SU-DHL-6 (cell line): ENCODE measurements around the gene SUCNR1.

Source experiments
- H2AFZ ChIP-seq: fragments of 200-600 bp; sonication (generic); 2 replicates; pipeline ENCODE4 v1.6.1; 2014; ENCODE audit warnings: low read depth, mild to moderate bottlenecking, moderate library complexity, mixed read lengths, antibody characterized with exemption, low read length; ENCODE audit not compliant: severe bottlenecking
- H3F3A ChIP-seq: fragments of 200-600 bp; shearing (Covaris generic); 2 replicates; pipeline ENCODE4 v1.6.0; 2016; ENCODE audit warnings: antibody characterized with exemption, mild to moderate bottlenecking; ENCODE audit not compliant: insufficient read depth
- H3K27ac ChIP-seq: fragments of 200-600 bp; sonication (generic); 2 replicates; pipeline ENCODE4 v1.5.1; 2016; ENCODE audit warnings: low read depth, mild to moderate bottlenecking, low read length, moderate library complexity, mixed read lengths
- H3K27me3 ChIP-seq: fragments of 200-600 bp; sonication (generic), shearing (Covaris generic); 2 replicates; pipeline ENCODE4 v1.6.0; 2014; ENCODE audit warnings: mild to moderate bottlenecking, low read length
- H3K36me3 ChIP-seq: fragments of 200-600 bp; sonication (generic); 2 replicates; pipeline ENCODE4 v1.6.1; 2014; ENCODE audit warnings: mild to moderate bottlenecking, low read length, mixed read lengths
- H3K4me2 ChIP-seq: fragments of 300-600, 200-600 bp; shearing (Covaris generic), sonication (generic); 2 replicates; pipeline ENCODE4 v1.6.0; 2014; ENCODE audit warnings: low read length, low read depth, mild to moderate bottlenecking; ENCODE audit not compliant: poor library complexity, severe bottlenecking
- H3K4me3 ChIP-seq: fragments of 200-600 bp; sonication (generic); 2 replicates; pipeline ENCODE4 v1.5.1; 2014; ENCODE audit warnings: antibody characterized with exemption, low read length, mild to moderate bottlenecking, mixed read lengths; ENCODE audit not compliant: insufficient read depth, poor library complexity, severe bottlenecking
- H3K79me2 ChIP-seq: fragments of 200-600 bp; sonication (generic); 2 replicates; pipeline ENCODE4 v1.6.1; 2014; ENCODE audit warnings: mild to moderate bottlenecking, low read length, moderate library complexity; ENCODE audit not compliant: insufficient read depth
- H3K9ac ChIP-seq: fragments of 200-600 bp; sonication (generic); 2 replicates; pipeline ENCODE4 v1.7.0; 2014; ENCODE audit warnings: mild to moderate bottlenecking, low read length
- H3K9me2 ChIP-seq: fragments of 200-600 bp; sonication (generic); replicated peaks from 2 replicates; pipeline ENCODE4 v1.6.1; 2014; ENCODE audit warnings: low read length; ENCODE audit not compliant: insufficient read depth
- H3K9me3 ChIP-seq: fragments of 200-600 bp; sonication (generic); 2 replicates; pipeline ENCODE4 v1.6.1; 2014; ENCODE audit warnings: low read length, mixed read lengths; ENCODE audit not compliant: insufficient read depth
- H4K20me1 ChIP-seq: fragments of 200-600 bp; sonication (generic); 2 replicates; pipeline ENCODE4 v1.6.1; 2014; ENCODE audit warnings: low read depth, mild to moderate bottlenecking, antibody characterized with exemption, low read length, moderate library complexity, mixed read lengths
- CTCF ChIP-seq: fragments of 200-600 bp; sonication (generic); IDR thresholded peaks from one replicate; pipeline ENCODE4 v1.5.1; 2017; ENCODE audit warnings: antibody characterized with exemption, mild to moderate bottlenecking, low read length, moderate library complexity; ENCODE audit not compliant: insufficient read depth, poor library complexity, severe bottlenecking
- EZH2phosphoT487 ChIP-seq: fragments of 200-600 bp; sonication (generic), shearing (Covaris generic); conservative IDR thresholded peaks from 2 replicates; pipeline ENCODE4 v1.6.1; 2018; ENCODE audit warnings: mild to moderate bottlenecking, antibody characterized with exemption, low read length, moderate library complexity, mixed read lengths

The SUCNR1 gene

GRCh38 chr3:151900460-151900859 lies 27.0 kb downstream of the SUCNR1 start:
- Histone ChIP-seq H3K4me2 (no peak overlapping the region), H3K9ac (no peak overlapping the region), H3K27ac (no peak overlapping the region), H4K20me1 (no peaks in the 10 kb centered on the region), H2AFZ (no peak overlapping the region), H3K9me2 (no peaks in the 10 kb centered on the region), H3K36me3 (no peaks in the 10 kb centered on the region), H3K9me3 (no peaks in the 10 kb centered on the region), H3K27me3 (no peaks in the 10 kb centered on the region), H3K4me3 (no peak overlapping the region), H3K79me2 (no peaks in the 10 kb centered on the region), H3F3A (no peaks in the 10 kb centered on the region)
- TF ChIP-seq CTCF (no peak), EZH2phosphoT487 (no peak)

- no peak overlapping the region for H3K4me3 ChIP-seq
- no peaks in the 10 kb centered on the region for H3K9me2 ChIP-seq
- no peaks in the 10 kb centered on the region for H3K9me3 ChIP-seq
- H3K36me3 ChIP-seq: no peaks in the 10 kb centered on the region
- H3F3A ChIP-seq: no peaks in the 10 kb centered on the region
- TF ChIP-seq CTCF: no peak
- no peak for TF ChIP-seq EZH2phosphoT487
- H3K27me3 ChIP-seq: no peaks in the 10 kb centered on the region
- no peaks in the 10 kb centered on the region for H4K20me1 ChIP-seq
- H3K9ac ChIP-seq: no peak overlapping the region
- H2AFZ ChIP-seq: no peak overlapping the region
- H3K79me2 ChIP-seq: no peaks in the 10 kb centered on the region
- H3K4me2 ChIP-seq: no peak overlapping the region
- no peak overlapping the region for H3K27ac ChIP-seq
Measured at GRCh38 chr3:151900884-151901643, 27.6 kb downstream of the SUCNR1 start.

- no peaks in the 10 kb centered on the region for H3K79me2 ChIP-seq
- no peak overlapping the region for H3K4me2 ChIP-seq
- TF ChIP-seq CTCF: no peak
- no peak for TF ChIP-seq EZH2phosphoT487
- H3K27me3 ChIP-seq: no peaks in the 10 kb centered on the region
- no peak overlapping the region for H3K27ac ChIP-seq
- H2AFZ ChIP-seq: no peak overlapping the region
- no peaks in the 10 kb centered on the region for H4K20me1 ChIP-seq
- no peaks in the 10 kb centered on the region for H3F3A ChIP-seq
- H3K36me3 ChIP-seq: no peaks in the 10 kb centered on the region
- no peak overlapping the region for H3K9ac ChIP-seq
- H3K9me3 ChIP-seq: no peaks in the 10 kb centered on the region
- H3K9me2 ChIP-seq: no peaks in the 10 kb centered on the region
- no peak overlapping the region for H3K4me3 ChIP-seq
Measured at GRCh38 chr3:151901644-151902285, 28.3 kb downstream of the SUCNR1 start.
